ENCODE measurements around the gene SMARCB1.

SMARCB1 gene

GRCh38 chr22:23786752-23787599, at the start of gene SMARCB1:
Gene SMARCB1 (plus strand): TSS chr22:23786966. CDS start chr22:23787170, 204 bp downstream.
- peak; percentile 32 for DNase-seq

- DNase-seq: no peak
Measured at GRCh38 chr22:23737696-23738095, 49.1 kb upstream of the SMARCB1 start.

GRCh38 chr22:23742505-23743264, 44.1 kb upstream of the SMARCB1 start:
- no peak for DNase-seq

GRCh38 chr22:23743303-23743705, 43.5 kb upstream of the SMARCB1 start:
- no peak for DNase-seq

DNA sequence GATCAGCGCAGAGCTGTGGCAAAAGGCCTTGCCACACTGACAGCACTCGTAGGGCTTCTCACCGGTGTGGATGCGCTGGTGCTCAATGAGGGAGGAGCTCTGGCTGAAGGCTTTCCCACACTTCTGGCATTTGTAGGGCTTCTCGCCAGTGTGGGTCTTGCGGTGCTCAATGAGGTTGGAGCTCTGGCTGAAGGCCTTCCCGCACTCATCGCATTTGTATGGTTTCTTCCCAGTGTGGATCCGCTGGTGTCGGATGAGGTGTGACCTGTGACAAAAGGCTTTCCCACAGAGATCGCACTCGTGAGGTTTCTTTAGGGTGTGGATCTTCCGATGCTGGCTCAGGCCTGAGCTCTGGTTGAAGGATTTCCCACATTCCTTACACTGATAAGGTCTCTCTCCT, 42.8 kb upstream of the SMARCB1 start:
- no peak for DNase-seq

- no peak for DNase-seq
Measured at GRCh38 chr22:23744485-23744884, 42.3 kb upstream of the SMARCB1 start.

- DNase-seq: no peak
Measured at GRCh38 chr22:23745791-23746190, 41.0 kb upstream of the SMARCB1 start.

GRCh38 chr22:23749841-23750301, 36.9 kb upstream of the SMARCB1 start:
- DNase-seq: no peak

DNA sequence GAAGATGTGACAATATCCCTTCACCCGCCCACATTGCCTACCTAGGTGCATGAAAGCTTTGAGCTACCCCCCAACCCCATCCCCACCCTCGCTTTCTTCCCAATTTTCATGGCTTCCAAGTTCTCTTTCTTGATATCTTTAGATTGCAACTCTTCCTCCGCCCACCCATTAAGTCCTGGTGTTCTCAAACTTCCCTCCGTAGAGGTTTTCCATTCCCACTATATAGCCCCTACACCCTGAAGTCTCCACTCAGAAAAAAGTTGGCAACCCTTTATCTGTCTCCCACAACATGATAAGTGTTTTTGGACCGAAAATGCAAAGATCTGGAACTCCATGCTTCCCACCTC, 36.4 kb upstream of the SMARCB1 start:
- no peak for DNase-seq

DNA sequence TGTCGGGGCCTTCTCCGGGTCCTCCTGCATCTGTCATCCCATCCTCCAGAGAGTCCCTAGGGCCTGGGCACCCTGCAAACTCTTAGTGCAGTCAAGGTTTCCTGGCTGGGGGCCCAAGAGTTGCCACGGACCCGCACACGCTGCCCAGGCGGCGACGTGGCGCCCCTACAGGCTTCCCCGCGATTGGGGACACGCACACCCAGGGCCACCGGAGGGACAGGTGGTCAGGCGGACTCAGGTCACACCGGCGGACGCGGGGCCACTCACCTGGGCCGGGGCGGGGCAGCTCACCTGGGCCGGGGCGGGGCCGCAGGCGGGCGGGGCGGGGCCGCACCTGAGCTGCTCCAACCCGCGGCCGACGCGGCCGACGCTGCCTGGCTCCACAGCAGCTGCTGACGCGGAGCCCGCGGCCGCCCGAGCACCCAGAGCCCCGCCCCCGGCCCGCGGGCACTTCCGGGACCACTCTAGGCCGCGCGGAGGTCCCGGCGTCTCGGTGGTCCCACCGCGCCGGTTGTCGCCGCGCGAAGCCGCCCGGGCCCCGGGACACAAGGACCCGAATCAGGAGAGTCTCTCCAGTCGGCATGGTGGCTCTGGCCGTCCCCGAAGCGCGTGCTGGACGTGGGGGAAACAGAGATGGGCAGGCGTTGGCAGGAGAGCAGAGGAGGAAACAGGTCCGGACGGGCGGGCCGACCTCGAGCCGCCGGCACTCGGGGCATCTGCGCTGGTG, 35.9 kb upstream of the SMARCB1 start, which contains the start of gene ZNF70:
Gene ZNF70, minus strand, starts transcription at position 399 of the 727 bp plus-strand sequence. CDS start 5,972 bp downstream, outside the sequence.
- peak; percentile 47 for DNase-seq

- no peak for DNase-seq
Measured at GRCh38 chr22:23751441-23751996, 35.2 kb upstream of the SMARCB1 start.

- no peak for DNase-seq
Measured at GRCh38 chr22:23752090-23752691, 34.6 kb upstream of the SMARCB1 start.

DNA sequence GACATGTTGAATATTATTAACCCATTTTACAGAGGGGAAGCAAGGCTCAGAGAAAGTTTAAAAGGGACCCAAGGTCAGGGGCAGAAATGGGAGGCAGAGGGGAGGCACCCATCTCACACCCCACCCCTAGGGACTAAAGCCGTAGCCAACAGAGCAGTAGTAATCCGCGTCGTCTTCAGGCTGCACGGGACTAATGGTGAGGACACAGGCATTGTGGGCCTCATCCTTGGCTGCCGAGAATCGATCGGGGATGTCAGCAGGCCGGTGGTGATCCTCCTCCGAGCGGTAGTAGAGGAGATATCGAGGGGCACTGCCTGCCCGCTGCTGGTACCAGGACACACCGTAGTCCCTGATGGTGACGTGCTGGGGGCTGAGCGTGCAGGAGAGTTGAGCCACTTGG, 34.0 kb upstream of the SMARCB1 start:
- no peak for DNase-seq

- no peak for DNase-seq
Measured at GRCh38 chr22:23753385-23753784, 33.4 kb upstream of the SMARCB1 start.

DNA sequence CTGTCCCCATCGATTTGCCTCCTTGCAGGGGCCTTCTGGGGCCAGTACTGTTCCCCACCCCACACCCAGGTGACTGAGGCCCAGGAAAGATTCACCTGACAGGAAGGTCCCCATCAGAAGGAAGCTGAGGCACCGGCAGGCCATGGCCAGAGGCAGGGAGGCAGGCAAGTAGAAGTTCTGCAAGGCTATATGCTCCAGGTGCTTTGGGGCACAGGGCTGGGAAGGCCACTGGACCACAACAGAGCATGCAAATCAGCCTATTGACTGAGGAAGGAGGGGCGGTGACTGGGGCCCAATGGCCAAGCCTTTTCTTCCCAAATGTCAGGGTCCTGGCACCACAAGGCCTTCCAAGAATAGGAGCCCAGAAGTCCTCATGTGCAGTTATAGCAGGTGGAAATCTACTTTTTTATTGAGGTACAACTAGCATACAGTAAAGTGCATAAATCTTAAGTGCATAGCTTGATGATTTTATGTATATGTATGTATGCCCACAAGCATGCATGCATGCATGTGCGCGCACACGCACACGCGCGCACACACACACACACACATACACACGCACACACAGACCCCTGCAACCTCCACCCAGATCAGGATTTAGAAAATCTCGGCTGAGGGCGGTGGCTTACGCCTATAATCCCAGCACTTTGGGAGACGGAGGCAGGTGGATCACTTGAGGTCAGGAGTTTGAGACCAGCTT, 32.4 kb upstream of the SMARCB1 start, which contains the start of gene VPREB3:
Gene VPREB3, minus strand, starts transcription at position 206 of the 700 bp plus-strand sequence. Its CDS starts 62 bp downstream, at position 144.
- no peak for DNase-seq

DNA sequence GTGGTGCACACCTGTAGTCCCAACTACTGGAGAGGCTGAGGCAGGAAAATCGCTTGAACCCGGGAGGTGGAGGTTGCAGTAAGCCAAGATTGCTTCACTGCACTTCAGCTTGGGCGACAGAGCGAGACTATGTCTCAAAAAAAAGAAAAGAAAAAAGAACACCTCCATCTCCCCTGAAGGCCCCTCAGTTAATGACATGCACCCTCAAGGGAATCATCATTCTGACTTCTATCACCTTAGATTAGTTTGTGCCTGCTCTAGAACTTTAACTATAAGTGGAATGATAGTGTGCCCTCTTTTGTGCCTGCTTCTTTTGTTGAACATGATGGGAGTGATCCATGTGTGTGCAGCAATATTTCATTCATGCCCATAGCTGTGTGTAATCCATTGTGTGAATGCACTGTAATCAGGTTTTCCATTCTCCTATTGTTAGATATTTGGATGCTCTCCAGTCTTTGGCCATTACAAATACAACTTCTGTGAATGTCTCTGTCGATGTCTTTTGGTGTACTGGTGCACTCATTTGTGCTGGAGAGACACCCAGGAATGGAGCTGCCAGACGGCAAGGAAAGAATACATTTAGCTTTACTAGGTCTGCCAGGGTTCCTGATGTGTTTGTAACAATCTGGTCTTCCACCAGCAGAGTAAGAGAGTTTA, 31.7 kb upstream of the SMARCB1 start:
- no peak for DNase-seq

DNA sequence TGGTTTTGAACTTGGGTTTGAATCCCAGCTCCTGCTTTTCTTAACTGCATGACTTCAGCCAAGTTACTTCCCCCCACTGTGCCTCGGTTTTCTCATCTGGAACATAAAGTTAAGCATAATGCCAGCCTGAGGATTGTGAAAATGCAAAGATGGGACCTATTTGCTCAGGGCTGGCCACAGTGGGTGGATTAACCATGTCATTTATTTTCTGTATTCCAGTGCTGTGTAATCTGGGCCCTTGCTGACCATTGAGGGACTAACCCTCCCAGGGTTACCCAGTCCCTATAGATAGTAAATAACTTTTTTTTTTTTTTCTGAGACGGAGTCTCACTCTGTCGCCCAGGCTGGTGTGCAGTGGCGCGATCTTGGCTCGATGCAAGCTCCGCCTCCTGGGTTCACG, 31.1 kb upstream of the SMARCB1 start:
- DNase-seq: no peak

GRCh38 chr22:23756891-23757290, 29.9 kb upstream of the SMARCB1 start:
- DNase-seq: no peak

DNA sequence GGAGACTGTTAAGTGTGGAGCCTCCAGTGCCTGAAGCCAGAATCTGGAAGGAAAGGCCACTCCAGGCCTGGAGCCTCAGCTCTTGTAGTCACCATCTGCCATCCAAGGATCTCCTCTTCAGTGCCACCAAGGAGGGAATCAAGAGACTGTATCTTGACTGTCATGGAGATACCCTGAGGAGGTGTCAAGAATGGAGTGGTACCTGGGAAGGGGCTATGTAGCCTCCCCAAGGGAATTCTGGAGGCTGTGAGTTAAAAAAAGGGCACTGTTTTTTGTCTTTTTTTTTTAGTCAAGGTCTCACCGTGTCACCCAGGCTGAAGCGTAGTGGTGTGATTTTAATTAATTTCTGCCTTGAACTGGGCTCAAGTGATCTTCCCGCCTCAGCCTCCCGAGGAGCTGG, 27.2 kb upstream of the SMARCB1 start:
- no peak for DNase-seq

- DNase-seq: no peak
Measured at GRCh38 chr22:23760056-23760455, 26.7 kb upstream of the SMARCB1 start.

Data from NCI-H1694 (cell line).